Suppressor macrophage (primary cell): Measurements from ENCODE around the gene MYO7B.

Experiments used
- DNase-seq, 4 experiments: peaks; one replicate each; pipeline ENCODE4 v3.0.0-alpha.2; 2020 to 2022

Gene MYO7B

DNA sequence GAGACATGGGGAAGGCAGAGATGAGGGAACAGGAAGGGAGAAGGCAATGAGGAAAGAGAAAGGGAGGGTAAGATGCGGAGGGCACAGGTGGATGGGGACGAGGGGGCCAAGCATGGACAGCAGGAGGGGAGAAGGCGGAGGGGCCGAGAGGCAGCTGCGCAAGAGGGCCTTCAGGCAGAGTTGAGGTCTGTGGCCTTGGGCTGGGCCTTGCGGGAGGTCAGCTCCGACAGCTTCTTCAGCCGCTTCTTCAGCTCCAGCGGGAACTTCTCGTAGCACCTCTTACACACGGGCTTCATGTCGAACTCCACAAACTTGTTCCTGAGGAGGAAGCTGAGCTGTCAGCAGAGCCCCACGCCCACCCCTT is 103.6 kb downstream of the MYO7B start:
- DNase-seq, result no peak

DNA sequence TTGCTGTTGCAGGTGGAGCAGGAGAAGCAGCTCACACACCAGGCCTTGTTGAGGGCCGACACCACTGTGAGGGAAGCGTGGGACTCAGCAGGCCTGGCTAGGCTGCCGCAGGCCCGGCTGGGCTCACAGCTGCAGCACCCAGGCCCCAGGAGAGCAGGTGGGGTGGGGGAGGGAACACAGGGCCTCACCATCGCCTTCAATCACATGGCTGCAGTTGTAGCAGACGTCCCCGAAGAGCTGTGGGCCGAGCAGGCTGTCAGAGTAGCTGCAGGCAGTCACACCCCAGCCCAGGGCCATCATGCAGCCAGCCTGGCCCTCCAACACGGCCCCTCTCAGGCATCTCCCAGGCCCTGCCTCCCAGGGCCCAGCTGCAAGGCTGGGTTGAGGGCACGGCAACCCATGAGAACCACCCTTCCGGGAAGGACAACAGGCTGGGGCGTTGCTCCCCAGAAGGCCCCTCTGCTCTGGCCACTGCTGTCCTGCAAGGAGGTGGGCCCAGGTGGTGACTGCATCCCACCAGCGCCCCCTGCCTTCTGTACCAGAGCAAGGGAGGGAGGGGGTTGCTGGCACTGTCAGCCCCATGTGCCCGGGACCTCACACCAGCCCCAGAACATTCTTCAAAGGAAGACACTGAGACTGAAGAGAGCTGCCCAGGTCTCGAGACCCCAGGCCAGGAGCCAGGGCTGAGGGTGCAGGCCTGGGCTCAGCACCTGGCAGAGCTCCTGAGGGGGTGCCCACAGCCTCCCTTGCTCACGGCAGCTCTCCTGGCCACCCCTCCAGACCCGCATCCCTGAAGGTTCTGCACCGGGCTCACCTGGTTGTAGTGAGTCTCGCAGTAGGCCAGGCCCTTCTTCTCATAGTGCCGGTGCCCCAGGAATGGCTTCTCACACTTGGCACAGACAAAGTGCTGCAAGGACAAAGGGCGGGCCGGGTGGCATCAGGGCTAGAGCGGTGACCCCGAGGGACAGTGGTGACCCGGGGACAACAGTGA is 104.9 kb downstream of the MYO7B start:
- DNase-seq, result no peak

DNA sequence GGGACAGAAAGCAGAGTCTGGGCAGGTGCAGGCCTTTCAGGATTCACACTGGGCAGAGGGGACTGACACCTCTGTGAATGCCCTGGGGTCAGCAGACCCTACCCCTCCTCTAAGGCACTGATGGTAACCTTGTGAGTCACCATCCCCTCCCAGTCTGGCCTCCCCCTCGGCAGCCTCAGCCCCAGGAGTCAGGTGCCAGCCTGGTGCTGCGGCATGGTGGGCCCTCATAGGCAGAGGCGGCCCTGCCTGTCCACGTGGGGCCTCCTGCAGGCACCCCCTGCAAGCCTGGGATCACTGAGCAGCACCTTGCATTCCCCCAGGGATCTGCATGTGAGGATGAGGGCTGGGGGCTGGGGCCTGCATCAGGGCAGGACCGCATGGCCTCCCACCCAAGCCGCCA is 105.7 kb downstream of the MYO7B start:
- DNase-seq, result no peak

DNA sequence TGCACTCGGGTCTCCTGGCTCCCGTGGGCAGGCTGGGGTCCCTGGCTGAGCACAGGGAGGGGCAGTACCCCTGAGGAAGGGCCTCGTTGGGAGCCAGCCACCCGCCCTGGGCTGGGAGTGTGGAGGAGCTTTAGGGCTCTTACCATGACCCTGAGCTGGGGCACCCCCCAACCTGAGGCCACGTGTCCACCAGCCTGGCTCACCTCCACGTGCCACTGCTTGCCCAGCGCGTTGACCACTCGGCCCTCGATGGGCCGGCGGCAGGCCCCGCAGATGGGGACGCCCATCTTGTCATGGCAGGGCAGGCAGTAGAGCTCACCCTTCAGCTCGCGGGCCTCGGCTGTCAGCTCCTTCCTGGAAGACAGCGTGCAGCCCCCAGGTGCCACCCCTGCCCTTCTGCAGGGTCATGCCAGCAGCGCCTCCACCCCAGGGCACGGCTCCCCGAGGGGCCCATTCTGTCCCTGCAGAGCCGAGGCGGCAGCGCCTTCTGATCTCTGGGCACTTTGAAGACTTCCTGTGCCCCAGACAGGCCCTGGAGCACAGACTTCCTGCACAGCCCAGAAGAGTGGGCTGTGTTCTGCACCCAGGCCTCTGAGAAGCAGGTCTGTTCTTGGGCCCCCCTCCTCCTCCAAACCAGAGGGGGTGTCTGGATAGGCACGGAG is 106.5 kb downstream of the MYO7B start:
- peak in 1 of 4 experiments; percentile 23 for DNase-seq

DNA sequence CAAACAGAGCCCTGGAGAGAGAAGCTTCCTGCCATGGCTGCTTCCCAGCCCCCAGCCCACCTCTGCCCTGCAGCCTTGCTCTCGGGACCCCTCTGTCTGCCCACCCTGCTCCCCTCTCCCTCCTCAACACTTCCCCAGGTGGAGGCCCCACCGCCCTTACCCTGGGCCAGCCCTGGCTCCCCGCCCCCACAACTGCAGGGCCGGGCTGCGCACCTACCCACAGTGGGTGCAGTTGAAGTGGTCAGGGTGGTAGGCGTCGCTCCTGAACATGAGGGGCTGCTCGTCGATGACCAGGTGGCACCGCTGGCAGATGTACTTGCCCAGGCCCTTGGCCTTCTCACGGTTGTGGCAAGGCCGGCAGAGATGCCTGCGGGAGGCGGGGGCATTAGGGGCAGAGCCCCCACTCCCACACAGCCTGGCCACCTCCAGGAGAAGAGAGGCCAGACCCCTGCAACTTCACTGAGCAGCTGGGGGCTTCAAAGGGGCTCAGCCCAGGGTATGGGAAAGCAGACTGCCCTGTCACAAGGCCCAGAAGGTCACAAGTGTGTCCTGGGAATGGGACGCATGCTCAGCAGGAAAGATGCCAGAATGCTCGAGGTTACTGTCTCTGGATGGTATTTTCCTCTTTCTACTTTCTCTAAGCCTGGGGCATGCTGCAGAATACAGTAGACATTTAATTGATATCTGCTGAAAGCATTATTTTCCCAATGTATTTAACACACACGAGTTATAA is 107.4 kb downstream of the MYO7B start:
- no peak for DNase-seq

DNA sequence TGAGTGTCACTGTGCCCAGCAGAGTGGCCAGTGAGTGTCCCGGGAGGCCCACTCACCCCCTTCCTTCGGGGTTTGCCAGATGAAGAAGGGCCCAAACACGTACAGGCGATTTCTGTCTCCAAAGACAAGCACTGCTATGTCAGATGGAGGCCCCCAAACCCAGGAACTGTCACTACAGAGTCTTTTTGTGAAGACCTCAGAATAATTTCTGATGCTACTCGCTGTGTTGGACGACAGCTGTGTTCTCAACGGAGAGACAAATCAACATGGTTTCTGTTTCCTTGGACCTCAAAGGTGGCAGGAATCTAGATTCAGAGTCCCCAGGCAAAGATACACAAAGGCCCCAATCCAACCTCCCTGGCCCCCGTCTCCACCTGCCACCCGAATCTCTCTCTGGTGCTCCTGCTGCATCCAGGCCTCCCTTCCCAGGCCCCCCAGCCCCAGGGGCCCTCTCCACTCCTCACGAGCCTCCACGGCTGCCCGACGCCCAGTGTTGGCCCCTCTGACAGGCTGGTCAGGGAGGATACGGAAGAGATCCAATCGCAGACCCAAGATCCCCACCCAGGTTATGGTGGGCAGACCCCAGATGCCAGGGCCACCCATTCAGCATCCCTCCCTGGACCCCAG is 108.1 kb downstream of the MYO7B start:
- DNase-seq, result no peak

DNA sequence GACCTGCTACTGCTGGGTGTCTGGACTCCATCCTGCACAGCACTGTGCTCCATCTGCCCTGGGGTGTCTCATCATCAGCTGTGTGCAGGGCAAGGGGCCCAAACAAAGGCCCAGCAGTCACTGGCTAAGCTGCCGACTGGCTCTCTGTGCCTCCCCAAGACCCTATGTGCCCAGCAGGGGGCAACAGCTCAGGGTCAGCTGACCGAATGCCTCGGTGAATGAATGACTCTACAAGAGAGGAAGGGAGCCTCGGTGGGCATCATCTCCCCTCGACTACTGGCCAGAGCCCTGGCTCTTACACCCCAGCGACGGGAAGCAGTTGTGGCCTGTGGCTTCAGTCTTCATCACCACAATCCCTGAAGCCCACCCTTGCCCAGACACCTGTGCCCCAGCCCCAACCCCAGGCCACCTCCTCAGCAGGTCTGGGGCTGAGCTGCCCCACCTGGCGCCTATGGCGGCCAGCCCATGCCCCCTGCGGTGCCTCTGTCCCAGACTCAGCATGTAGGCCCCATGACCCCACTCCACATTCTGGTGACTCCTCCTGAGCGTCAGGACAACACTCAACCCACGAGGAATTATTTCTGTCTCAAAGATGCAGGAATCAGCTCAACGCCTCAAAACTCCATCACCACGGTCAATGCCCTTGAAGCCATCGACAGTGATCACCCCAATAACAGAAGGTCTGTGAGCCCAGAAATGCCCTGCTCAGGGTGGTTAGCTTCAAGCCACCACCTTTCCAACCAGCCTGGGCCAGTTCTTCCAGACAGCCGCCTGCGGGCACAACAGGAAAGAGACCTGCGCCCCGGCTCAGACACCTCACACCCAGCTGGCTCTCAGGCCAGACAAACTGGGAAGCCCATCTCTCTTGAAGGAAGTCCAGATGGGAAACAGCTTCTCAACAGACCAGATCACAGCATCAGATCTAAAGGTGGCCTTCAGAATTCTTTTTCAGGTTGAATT is 108.9 kb downstream of the MYO7B start:
- no peak for DNase-seq

DNA sequence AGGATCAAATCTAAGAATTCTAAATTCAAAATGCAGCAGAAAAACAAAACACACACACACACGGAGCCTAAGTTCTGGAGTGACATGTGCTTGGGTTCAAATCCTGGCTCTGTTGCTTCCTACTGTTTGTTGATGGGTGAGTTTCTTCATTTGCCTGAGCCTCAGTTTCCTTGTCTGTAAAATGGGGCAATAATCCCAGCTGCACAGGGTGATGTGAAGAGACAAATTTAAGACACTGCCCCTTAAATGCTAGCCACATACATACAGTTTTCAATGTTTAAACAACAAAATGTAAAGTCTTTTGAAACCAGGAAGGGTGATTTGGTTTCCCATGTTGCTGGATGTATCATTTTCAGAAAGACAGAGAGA is 109.5 kb downstream of the MYO7B start:
- DNase-seq, result no peak

DNA sequence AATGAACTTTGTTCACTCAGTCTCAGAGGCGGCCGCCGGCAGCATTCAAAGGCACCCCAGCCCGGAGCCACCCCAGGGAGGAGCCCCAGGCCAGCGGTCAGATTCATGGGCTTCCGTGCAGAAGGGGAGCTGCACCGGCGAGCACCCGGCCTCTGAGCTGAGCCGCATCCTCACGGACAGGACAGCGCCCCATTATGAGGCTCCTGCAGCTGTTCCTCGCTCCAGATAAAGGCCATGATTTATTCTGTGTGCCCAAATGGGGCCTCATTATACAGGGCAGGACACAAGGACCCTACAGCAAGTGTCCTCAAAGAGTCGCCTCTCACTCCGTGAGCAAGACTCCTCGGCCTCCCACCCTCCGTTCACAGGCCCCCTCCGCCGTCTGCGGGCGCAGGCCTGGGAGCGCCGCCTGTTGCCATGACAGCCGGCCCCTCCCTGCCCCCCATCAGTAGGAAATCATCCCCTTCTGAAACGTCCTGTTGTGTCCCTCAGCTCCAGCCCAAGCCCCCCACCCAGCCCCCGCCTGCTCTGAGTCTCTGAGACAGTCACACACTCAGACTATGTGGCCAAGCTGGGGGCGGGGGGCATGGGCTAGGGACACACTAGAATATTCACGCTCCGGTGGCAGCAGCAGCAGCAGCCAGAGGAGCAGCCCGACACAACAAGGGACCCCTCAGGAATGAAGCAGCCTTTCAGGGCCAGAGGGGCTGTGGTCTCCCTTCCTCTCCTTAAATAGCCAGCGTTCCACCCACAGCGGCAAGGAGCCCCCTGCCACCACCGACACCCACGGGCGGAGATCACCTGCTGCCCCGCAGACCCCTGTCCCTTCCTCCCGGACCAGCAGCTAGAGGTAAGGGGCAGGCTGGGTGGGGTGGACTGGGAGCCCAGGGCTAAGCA is 110.2 kb downstream of the MYO7B start, which contains the start of gene GPR17:
Gene GPR17 (plus strand): TSS at position 759 of the 897 bp plus-strand sequence. CDS start 4,583 bp downstream, outside the sequence.
- DNase-seq, result no peak

DNA sequence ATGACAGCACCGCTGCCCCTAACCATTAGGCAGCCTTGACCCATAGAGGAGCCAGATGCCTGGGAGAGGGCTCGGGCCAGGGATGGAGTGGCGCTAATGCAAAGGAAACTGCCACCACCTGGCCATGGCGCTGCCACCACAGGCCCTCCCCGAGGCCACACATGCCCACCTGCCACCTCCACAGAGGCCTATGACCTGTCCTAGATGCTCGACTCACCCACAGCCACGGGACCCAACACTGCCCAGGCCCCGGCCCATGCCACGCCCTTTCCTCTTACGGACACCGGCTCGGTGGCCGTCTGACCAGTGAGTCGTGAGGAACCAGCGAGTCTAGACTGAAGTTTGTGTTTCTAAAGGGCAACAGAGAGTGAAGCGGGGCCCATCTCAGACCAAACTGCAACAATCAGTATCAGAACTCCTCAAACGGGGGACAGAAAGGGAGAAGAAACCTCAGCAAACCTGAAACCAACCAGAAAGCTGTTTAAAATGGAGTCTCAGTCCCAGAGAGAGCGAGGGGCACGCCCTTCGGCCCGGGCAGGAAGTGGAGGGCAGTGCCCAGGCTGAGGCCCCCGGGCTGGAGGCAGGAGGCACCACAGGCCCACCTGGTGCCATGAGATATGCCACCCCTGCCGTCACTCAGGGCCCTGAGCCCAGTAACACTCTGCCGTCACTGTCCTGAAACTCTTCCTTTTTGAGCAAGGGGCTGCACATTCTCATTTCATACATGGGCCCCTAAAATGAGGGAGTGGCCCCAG is 111.2 kb downstream of the MYO7B start:
- peak in 1 of 4 experiments; percentile 34 for DNase-seq

DNA sequence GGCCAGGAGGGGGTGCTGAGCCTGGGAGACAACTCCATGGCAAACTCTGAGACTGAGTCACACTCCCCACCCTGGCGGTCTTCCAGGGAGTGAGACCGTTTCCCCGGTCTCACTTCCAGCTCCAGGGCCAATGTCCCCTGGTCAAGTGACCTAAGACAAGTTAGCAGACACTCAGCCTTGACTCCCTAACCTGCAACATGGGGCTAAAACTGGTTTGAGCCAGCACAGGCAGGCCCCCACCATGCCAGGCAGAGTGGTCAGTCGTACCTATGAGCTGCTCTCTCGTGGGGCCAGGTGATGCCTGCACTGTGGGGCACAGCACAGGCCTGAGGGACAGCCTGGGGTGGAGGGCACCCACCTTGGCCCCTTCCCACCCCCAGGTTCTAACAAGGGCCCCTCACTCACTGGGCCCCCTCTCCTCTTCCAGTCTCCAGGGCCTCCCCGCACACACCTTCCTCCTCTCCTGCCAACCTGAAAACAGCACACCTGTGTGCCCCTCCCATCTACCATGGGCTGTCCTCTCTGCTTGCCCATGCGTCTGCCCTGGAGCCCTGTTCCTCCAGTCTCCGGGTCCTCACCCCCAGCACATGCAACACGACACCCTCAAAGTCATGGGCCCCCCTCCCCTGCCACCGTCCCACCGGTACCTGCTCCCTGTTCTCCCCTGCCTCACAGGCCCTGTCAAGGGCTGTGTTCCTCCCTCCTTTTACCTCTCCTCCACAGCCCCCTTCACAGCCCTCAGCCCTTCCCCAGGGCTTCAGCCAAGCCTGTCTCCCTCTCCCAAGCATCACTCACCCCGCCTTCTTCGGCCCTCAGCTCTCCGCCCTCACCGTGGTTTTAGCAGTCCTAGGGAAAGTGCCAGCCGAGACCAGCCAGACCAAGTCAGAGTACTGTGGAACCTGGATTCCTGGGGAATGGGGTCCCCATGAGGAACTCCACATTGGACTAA is 112.0 kb downstream of the MYO7B start:
- DNase-seq, result peak in 1 of 4 experiments; percentile 27

DNA sequence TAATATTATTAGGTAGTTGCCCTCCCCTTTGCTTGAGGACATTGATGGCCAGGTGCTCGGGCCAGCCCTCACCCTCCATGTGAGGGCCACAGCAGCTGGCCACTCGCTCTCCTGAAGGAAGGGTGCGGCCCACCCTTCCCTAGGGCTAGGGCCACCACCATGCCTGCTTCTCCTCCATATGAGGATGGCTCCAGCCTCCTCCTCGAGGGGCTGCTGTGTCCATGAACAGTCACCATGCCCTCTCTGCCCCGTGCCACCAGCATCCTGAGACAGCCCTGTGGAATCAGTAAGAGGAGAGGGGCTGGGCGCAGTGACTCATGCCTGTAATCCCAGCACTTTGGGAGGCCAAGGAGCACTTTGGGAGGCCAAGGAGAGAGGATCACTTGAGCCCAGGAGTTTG is 112.8 kb downstream of the MYO7B start:
- DNase-seq, result no peak

DNA sequence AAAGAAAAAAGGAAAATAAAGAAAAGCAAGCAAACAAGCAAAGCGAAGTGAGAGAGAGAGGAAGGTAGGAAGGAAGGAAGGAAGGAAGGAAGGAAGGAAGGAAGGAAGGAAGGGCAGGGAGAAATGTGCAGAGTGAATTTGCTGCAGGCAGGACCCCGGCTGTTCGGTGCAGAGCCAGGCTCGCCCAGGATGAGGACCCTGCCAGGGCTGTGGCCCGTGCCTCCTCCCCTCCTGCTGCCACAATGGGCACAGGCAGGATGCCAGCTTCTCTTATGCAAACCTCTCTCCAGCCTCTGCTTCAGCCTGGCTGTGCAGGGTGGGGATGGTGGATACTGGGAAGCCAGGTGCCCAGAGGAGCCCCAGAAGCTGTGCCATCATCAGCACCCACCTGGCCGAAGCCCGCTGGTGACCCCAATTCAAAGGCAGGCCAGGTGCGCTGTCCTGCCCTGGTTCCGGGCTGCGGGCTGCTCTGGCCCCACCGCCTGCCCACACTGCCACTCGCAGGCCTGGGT is 113.7 kb downstream of the MYO7B start:
- no peak for DNase-seq

DNA sequence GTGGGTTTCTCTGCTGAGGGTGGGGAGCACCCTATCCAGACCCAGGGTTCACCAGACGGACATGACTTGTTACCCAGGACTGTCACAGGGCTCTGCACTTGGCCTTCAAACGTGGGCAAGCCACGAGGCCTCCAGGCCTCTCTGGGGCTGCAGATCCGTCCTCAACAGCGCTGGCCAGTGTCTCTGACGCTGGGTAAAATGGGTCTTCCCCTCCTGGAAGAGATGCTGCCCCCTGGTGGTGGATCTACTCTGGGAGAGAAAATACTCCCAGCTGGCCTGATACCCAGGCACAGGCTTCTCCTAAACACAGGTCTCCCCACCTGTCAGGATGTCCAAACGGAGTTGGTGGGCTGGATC is 114.2 kb downstream of the MYO7B start:
- DNase-seq, result peak; percentile 91 to 96 (median 94)

DNA sequence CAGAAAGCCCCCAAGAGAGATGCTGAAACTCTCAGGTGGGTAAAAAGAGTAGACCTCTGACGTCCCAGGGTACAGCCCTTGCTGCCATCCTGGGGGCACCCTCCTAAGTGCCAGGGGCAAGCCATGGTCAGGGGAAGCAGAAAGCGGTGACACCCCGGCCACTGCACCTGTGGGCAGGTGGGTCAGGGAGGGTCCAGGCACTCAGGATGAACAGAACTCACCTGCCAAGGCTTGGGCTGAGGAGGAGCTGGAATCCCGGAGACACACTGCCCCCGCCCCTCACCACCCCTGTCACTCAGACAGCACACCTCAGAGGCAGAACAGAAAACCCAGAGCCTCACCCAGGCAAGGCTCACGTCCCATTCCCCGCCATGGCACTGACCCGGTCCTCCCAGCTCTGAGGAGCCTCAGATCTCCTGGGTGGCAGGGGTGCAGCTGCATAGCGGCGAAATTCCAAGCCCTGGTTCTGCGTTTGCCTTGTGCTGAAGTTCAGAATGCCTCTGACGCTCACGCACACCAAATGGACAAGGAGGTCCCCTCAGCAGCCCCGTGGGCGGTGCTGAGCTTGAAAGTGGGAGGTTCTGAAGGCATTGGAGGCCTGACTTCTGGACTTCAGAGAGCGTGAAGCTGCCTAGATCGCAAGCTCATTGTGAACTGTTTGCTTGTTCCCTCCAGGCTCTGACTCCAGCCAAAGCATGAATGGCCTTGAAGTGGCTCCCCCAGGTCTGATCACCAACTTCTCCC is 114.7 kb downstream of the MYO7B start:
- DNase-seq, result no peak

DNA sequence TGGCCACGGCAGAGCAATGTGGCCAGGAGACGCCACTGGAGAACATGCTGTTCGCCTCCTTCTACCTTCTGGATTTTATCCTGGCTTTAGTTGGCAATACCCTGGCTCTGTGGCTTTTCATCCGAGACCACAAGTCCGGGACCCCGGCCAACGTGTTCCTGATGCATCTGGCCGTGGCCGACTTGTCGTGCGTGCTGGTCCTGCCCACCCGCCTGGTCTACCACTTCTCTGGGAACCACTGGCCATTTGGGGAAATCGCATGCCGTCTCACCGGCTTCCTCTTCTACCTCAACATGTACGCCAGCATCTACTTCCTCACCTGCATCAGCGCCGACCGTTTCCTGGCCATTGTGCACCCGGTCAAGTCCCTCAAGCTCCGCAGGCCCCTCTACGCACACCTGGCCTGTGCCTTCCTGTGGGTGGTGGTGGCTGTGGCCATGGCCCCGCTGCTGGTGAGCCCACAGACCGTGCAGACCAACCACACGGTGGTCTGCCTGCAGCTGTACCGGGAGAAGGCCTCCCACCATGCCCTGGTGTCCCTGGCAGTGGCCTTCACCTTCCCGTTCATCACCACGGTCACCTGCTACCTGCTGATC is 115.4 kb downstream of the MYO7B start:
- DNase-seq, result no peak

DNA sequence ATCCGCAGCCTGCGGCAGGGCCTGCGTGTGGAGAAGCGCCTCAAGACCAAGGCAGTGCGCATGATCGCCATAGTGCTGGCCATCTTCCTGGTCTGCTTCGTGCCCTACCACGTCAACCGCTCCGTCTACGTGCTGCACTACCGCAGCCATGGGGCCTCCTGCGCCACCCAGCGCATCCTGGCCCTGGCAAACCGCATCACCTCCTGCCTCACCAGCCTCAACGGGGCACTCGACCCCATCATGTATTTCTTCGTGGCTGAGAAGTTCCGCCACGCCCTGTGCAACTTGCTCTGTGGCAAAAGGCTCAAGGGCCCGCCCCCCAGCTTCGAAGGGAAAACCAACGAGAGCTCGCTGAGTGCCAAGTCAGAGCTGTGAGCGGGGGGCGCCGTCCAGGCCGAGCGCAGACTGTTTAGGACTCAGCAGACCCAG is 115.9 kb downstream of the MYO7B start:
- DNase-seq, result no peak
